Activated T-cell treated with anti-CD3 and anti-CD28 coated beads for 48 hours (primary cell): ENCODE data around the gene RAB20.
A peak's percentile ranks its signal among the peaks of the same experiment; 100 is the strongest.
"Not testable (repeated sequence)": the region's sequence is repeated elsewhere in the genome, so short reads cannot be mapped to it uniquely, and the experiment has no call there.

Experiments
- DNase-seq: peaks from one replicate; pipeline ENCODE4 v3.0.0-alpha.2; 2020; ENCODE audit warnings: low read depth

RAB20 gene

GRCh38 chr13:110561344-110562035, at the start of gene RAB20:
TSS of gene RAB20 (minus strand) at chr13:110561722. CDS start at chr13:110561519, 203 bp downstream.
- peak; percentile 34 for DNase-seq

GRCh38 chr13:110610955-110611595, 49.6 kb upstream of the RAB20 start:
- DNase-seq = no peak

- DNase-seq = no peak
Measured at GRCh38 chr13:110607675-110608224, 46.2 kb upstream of the RAB20 start.

GRCh38 chr13:110606281-110606680, 44.8 kb upstream of the RAB20 start:
- DNase-seq = not testable (repeated sequence)

- no peak for DNase-seq
Measured at GRCh38 chr13:110605132-110605531, 43.6 kb upstream of the RAB20 start.

- no peak for DNase-seq
Measured at GRCh38 chr13:110600980-110601379, 39.5 kb upstream of the RAB20 start.

- no peak for DNase-seq
Measured at GRCh38 chr13:110600261-110600819, 38.8 kb upstream of the RAB20 start.

GRCh38 chr13:110597041-110597689, 35.6 kb upstream of the RAB20 start:
- no peak for DNase-seq

- DNase-seq = no peak
Measured at GRCh38 chr13:110593430-110594130, 32.1 kb upstream of the RAB20 start.

- DNase-seq = no peak
Measured at GRCh38 chr13:110592665-110593064, 31.1 kb upstream of the RAB20 start.

GRCh38 chr13:110590577-110590976, 29.1 kb upstream of the RAB20 start:
- no peak for DNase-seq

- no peak for DNase-seq
Measured at GRCh38 chr13:110589793-110590390, 28.4 kb upstream of the RAB20 start.

- no peak for DNase-seq
Measured at GRCh38 chr13:110583178-110583865, 21.8 kb upstream of the RAB20 start.

GRCh38 chr13:110582421-110582954, 21.0 kb upstream of the RAB20 start:
- no peak for DNase-seq

- no peak for DNase-seq
Measured at GRCh38 chr13:110581506-110582185, 20.1 kb upstream of the RAB20 start.

GRCh38 chr13:110580800-110581199, 19.3 kb upstream of the RAB20 start:
- no peak for DNase-seq

- no peak for DNase-seq
Measured at GRCh38 chr13:110578363-110578762, 16.8 kb upstream of the RAB20 start.

- no peak for DNase-seq
Measured at GRCh38 chr13:110576736-110577476, 15.4 kb upstream of the RAB20 start.

GRCh38 chr13:110576070-110576394, 14.5 kb upstream of the RAB20 start:
- no peak for DNase-seq
